ENCODE measurements around the gene DGKG.

DGKG gene

GRCh38 chr3:186241910-186242821 is 119.9 kb downstream of the DGKG start:
- DNase-seq (ENCODE audit: low spot score) = peak; percentile 87

- DNase-seq (ENCODE audit: low spot score) = no peak
Measured at GRCh38 chr3:186239321-186239720, 122.7 kb downstream of the DGKG start.

GRCh38 chr3:186237915-186238314 is 124.1 kb downstream of the DGKG start:
- DNase-seq (ENCODE audit: low spot score) = no peak

- no peak for DNase-seq (ENCODE audit: low spot score)
Measured at GRCh38 chr3:186236357-186237020, 125.5 kb downstream of the DGKG start.

- peak; percentile 27 for DNase-seq (ENCODE audit: low spot score)
Measured at GRCh38 chr3:186235554-186235953, 126.5 kb downstream of the DGKG start.

GRCh38 chr3:186234152-186234551 is 127.9 kb downstream of the DGKG start:
- no peak for DNase-seq (ENCODE audit: low spot score)

GRCh38 chr3:186226482-186226881 is 135.6 kb downstream of the DGKG start:
- DNase-seq (ENCODE audit: low spot score) = no peak

- no peak for DNase-seq (ENCODE audit: low spot score)
Measured at GRCh38 chr3:186225603-186226002, 136.4 kb downstream of the DGKG start.

- no peak for DNase-seq (ENCODE audit: low spot score)
Measured at GRCh38 chr3:186224041-186224610, 137.9 kb downstream of the DGKG start.

GRCh38 chr3:186223476-186223875 is 138.6 kb downstream of the DGKG start:
- no peak for DNase-seq (ENCODE audit: low spot score)

- no peak for DNase-seq (ENCODE audit: low spot score)
Measured at GRCh38 chr3:186221760-186222378, 140.2 kb downstream of the DGKG start.

- no peak for DNase-seq (ENCODE audit: low spot score)
Measured at GRCh38 chr3:186220911-186221645, 141.0 kb downstream of the DGKG start.

GRCh38 chr3:186220365-186220764 is 141.7 kb downstream of the DGKG start:
- peak; percentile 47 for DNase-seq (ENCODE audit: low spot score)

- no peak for DNase-seq (ENCODE audit: low spot score)
Measured at GRCh38 chr3:186219211-186219638, 142.8 kb downstream of the DGKG start.

GRCh38 chr3:186218421-186218820 is 143.6 kb downstream of the DGKG start:
- DNase-seq (ENCODE audit: low spot score) = no peak

- peak; percentile 81 for DNase-seq (ENCODE audit: low spot score)
Measured at GRCh38 chr3:186217820-186218164, 144.2 kb downstream of the DGKG start.

- DNase-seq (ENCODE audit: low spot score) = no peak
Measured at GRCh38 chr3:186216900-186217819, 144.9 kb downstream of the DGKG start.

GRCh38 chr3:186214670-186215069 is 147.4 kb downstream of the DGKG start:
- DNase-seq (ENCODE audit: low spot score) = no peak

GRCh38 chr3:186213946-186214345 is 148.1 kb downstream of the DGKG start:
- DNase-seq (ENCODE audit: low spot score) = no peak

GRCh38 chr3:186212611-186213010 is 149.4 kb downstream of the DGKG start:
- DNase-seq (ENCODE audit: low spot score) = no peak

Data from activated CD4-positive, alpha-beta T cell treated with anti-CD3 and anti-CD28 coated beads, Interleukin-2, Interleukin-4, amounts not matched to agents 100 ng/mL and 50 ng/mL, durations not matched to agents 16 hours and 8 hours (primary cell).